Neutrophil (primary cell): ENCODE data around the gene ADGRG6.

Source experiments
- H3K27ac ChIP-seq: fragments of 200-600 bp; sonication (generic); 2 replicates; pipeline ENCODE4 v1.5.1; 2016; ENCODE audit warnings: mild to moderate bottlenecking, moderate library complexity
- H3K27me3 ChIP-seq: fragments of 200-600 bp; sonication (generic); 2 replicates; pipeline ENCODE4 v1.6.0; 2016; ENCODE audit warnings: mild to moderate bottlenecking
- H3K36me3 ChIP-seq: fragments of 200-600 bp; sonication (generic); 2 replicates; pipeline ENCODE4 v1.5.1; 2017
- H3K4me1 ChIP-seq, 2 experiments: fragments of 200-600 bp in 1 of 2; sonication (generic) in 1 of 2; 1 replicate in 1 of 2; 2 replicates in 1 of 2; pipeline versions ENCODE4 v1.5.1 to v1.6.1; 2013 to 2016; ENCODE audit warnings: low read depth in 1 of 2, low read length in 1 of 2, mild to moderate bottlenecking in 1 of 2, moderate library complexity in 1 of 2; ENCODE audit not compliant: control insufficient read depth in 1 of 2, insufficient read depth in 1 of 2
- H3K4me3 ChIP-seq, 2 experiments: fragments of 200-600 bp in 1 of 2; sonication (generic) in 1 of 2; 1 replicate in 1 of 2; 2 replicates in 1 of 2; pipeline ENCODE4 v1.5.1; 2013 to 2016; ENCODE audit warnings: low read depth in 1 of 2, low read length in 1 of 2, mild to moderate bottlenecking in 1 of 2, moderate library complexity in 1 of 2
- H3K9me3 ChIP-seq: fragments of 200-600 bp; sonication (generic); 2 replicates; pipeline ENCODE4 v1.5.1; 2016
- CTCF ChIP-seq: fragments of 200-600 bp; sonication (generic); IDR thresholded peaks from 2 replicates; pipeline ENCODE4 v1.5.1; 2016; ENCODE audit warnings: antibody characterized with exemption

ADGRG6 gene

GRCh38 chr6:142438898-142439297, 137.1 kb downstream of the ADGRG6 start:
- Histone ChIP-seq H3K4me1 (no peaks in the 10 kb centered on the region), H3K27me3 (no peaks in the 10 kb centered on the region), H3K9me3 (no peaks in the 10 kb centered on the region), H3K4me3 (no peak overlapping the region), H3K36me3 (no peaks in the 10 kb centered on the region), H3K27ac (no peak overlapping the region)
- TF ChIP-seq CTCF, result no peak

GRCh38 chr6:142440600-142441293, 138.9 kb downstream of the ADGRG6 start:
- H3K9me3 ChIP-seq, result no peaks in the 10 kb centered on the region
- H3K27me3 ChIP-seq, result no peaks in the 10 kb centered on the region
- H3K4me3 ChIP-seq, result no peak overlapping the region
- no peaks in the 10 kb centered on the region for H3K4me1 ChIP-seq
- TF ChIP-seq CTCF, result no peak
- H3K27ac ChIP-seq, result no peak overlapping the region
- H3K36me3 ChIP-seq, result no peaks in the 10 kb centered on the region

GRCh38 chr6:142441716-142442115, 139.9 kb downstream of the ADGRG6 start:
- TF ChIP-seq CTCF, result no peak
- no peaks in the 10 kb centered on the region for H3K36me3 ChIP-seq
- H3K27me3 ChIP-seq, result no peaks in the 10 kb centered on the region
- H3K4me1 ChIP-seq, result no peaks in the 10 kb centered on the region
- no peak overlapping the region for H3K4me3 ChIP-seq
- H3K9me3 ChIP-seq, result no peaks in the 10 kb centered on the region
- no peak overlapping the region for H3K27ac ChIP-seq

- no peak overlapping the region for H3K27ac ChIP-seq
- H3K4me3 ChIP-seq, result no peak overlapping the region
- TF ChIP-seq CTCF, result no peak
Observed at GRCh38 chr6:142443102-142443501, 141.3 kb downstream of the ADGRG6 start.

GRCh38 chr6:142443532-142443931, 141.7 kb downstream of the ADGRG6 start:
- Histone ChIP-seq H3K27me3 (no peaks in the 10 kb centered on the region), H3K27ac (no peak overlapping the region), H3K4me3 (no peak overlapping the region), H3K4me1 (no peaks in the 10 kb centered on the region), H3K36me3 (no peaks in the 10 kb centered on the region), H3K9me3 (no peaks in the 10 kb centered on the region)
- TF ChIP-seq CTCF, result no peak

More at GRCh38 chr6:142443102-142443501, 141.3 kb downstream of the ADGRG6 start:
- Histone ChIP-seq H3K4me1 (no peaks in the 10 kb centered on the region), H3K9me3 (no peaks in the 10 kb centered on the region), H3K36me3 (no peaks in the 10 kb centered on the region), H3K27me3 (no peaks in the 10 kb centered on the region)
